DLD1 (cell line): ENCODE data around the gene LRRC49.

Experiments used
- in situ Hi-C: cut with HindIII; loops from 2 replicates; pipeline ENCODE4 v1.10.0; 2017; ENCODE audit warnings: low sequenced_read_pairs

The LRRC49 gene

DNA sequence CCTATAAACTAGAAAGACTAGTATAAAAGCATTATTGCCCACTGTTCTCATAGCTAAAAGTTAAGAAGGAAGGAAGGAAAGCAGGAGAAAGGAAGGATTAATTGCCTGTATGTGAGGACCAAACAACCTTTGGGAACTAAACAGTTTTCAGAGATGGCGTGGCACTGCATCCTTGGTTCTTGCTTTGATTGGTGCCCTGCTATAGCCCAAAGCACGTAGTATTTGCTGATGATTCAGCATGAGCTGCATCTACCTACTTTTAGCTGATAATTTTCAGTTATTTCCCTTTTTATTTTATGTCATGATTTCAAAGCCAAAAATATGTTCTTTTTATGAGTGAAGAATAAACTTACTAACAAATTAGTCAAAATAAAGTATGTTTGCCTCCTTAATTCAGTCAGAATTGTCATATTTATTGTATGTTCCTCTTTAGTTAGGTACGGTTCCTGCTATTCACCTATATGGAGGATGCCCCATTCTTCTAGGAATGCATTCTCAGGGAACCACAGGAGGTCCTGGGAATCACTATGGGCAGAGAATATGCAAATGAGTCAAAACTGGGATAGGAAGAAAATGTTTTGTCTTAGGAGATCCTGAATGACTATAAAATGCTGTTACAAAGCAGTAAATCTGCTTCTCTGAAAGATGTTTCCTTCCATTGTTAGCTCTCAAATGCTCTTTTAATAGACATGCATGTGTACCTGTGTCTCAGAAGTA, 157.2 kb downstream of the LRRC49 start:
- in situ Hi-C loops, result no loop called here

- in situ Hi-C loops, result no loop called here
These were observed 157.8 kb downstream of the LRRC49 start for GRCh38 chr15:71050461-71050860.

- in situ Hi-C loops, result no loop called here
These were observed 158.9 kb downstream of the LRRC49 start for GRCh38 chr15:71051539-71051938.

- in situ Hi-C loops, result no loop called here
These were observed 159.7 kb downstream of the LRRC49 start for GRCh38 chr15:71052356-71052755.

DNA sequence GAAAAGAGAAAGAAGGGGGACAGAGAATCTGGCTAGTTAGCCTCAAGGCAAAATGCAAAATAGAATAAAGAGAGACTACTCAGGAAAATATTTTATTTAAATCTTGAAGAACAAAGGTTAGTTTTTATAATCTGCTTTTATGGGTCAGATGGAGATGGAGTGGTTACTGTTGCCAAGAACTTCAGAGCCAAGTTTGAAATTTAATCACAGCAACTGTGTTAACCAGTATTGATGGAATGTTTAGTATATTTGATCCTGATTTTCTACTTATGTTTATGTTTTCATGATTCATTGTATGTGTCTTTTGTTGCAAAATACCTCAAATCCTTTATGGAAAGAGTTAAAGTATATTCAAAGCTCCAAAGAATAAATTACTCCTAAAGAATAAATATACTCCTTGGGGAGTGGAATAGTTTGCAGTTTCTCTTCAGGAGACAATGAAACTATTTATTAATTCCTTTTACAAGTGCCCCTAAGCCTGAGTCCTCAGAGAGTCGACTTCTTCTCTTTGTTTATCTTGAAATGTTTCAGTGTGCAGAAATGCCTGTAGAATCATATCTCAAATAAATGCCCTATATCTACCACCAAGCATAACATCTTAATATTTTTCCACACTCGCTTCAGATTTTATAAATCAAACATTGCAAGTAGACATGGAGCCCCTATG, 161.8 kb downstream of the LRRC49 start:
- in situ Hi-C loops, result no loop called here

DNA sequence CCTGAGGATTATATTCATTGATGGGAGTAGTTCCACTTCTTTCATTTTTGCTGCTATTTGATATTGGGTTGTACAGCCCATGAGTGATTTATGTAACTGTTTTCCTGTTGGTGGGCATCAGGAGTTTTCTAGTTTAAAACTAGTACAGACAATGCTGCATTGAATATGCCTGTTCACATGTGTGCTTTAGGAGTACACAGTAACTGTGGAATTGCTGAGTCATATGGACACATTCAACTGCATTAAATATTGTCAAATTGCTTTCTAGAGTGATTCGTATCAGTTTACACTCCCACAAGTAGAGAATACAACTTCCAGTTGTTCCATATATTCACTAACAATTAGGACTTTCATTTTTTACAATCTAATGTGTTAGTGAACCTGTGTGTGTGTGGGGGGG, 162.8 kb downstream of the LRRC49 start:
- in situ Hi-C loops, result no loop called here

GRCh38 chr15:71056111-71056510, 163.5 kb downstream of the LRRC49 start:
- in situ Hi-C loops, result no loop called here

GRCh38 chr15:71057143-71057542, 164.5 kb downstream of the LRRC49 start:
- in situ Hi-C loops, result no loop called here

GRCh38 chr15:71057581-71057980, 165.0 kb downstream of the LRRC49 start:
- in situ Hi-C loops, result no loop called here

DNA sequence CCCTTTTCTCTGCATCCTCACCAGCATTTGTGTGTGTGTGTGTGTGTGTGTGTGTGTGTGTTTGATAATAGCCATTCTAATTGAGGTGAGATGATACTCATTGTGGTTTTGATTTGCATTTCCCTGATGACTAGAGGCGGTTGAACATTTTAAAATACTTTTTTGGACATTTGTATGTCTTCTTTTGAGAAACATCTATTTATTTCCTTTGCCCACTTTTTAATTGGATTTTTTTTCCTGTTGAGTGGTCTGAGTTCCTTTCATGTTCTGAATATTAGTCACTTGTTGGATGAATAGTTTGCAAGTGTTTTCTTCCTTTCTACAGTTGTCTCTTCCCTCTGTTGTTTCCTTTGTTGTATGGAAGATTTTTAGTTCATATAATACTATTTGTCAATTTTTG, 168.4 kb downstream of the LRRC49 start:
- in situ Hi-C loops, result no loop called here

GRCh38 chr15:71066983-71067382, 174.4 kb downstream of the LRRC49 start:
- in situ Hi-C loops, result no loop called here

- in situ Hi-C loops, result no loop called here
These were observed 177.1 kb downstream of the LRRC49 start for GRCh38 chr15:71069693-71070092.

DNA sequence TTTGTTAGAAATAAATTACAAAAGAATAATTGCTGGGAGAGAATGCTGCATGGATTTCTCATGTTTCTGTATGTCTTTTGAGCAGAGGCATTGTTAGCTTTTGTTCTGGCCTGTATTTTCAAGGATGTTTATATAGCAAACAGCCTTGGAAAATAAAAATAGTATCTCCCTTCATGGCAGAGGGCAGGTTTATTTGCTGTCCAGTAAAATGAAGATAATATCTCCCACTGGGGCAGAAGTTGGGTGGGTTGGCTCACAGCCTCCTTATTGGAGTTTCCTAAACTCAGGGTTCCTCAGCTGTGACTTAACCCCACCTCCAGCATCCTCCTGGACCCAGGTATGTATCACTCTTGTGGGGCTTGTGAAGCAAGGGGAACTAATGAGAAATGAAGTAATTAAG, 178.9 kb downstream of the LRRC49 start:
- in situ Hi-C loops, result no loop called here

- in situ Hi-C loops, result no loop called here
These were observed 179.8 kb downstream of the LRRC49 start for GRCh38 chr15:71072423-71072822.

- in situ Hi-C loops, result no loop called here
These were observed 186.0 kb downstream of the LRRC49 start for GRCh38 chr15:71078506-71079207.

GRCh38 chr15:71079208-71080044, 186.8 kb downstream of the LRRC49 start:
- in situ Hi-C loops, result no loop called here

- in situ Hi-C loops, result no loop called here
These were observed 187.5 kb downstream of the LRRC49 start for GRCh38 chr15:71080166-71080565.

- in situ Hi-C loops, result no loop called here
These were observed 188.1 kb downstream of the LRRC49 start for GRCh38 chr15:71080705-71081104.

DNA sequence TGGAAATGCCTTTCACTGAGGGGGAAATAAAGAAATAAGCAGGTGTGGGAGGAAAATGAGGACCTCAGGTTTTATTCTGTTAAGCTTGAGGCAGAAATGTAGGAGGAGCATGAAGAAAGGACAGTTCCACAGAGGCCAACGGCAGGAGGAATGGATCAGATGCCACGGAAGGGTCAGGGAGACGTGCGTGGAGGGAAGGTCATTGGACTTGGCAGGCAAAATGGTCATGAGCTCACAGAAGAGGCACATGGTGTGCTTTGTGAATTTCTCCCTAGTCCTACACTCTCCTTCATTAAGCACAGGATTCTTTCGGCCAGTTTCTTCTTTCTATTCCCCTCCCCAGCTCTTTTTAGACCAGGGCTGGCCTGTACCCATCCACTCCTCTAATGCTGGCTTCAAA, 190.2 kb downstream of the LRRC49 start:
- in situ Hi-C loops, result no loop called here

- in situ Hi-C loops, result no loop called here
These were observed 190.7 kb downstream of the LRRC49 start for GRCh38 chr15:71083349-71083748.

GRCh38 chr15:71084264-71084663, 191.6 kb downstream of the LRRC49 start:
- in situ Hi-C loops, result no loop called here
